HEK293T (cell line): Measurements from ENCODE around the gene PITX1.

Experiments used
- ARNT ChIP-seq: fragments of 450-650 bp; IDR thresholded peaks from 2 replicates; pipeline ENCODE4 v1.6.1; 2017; ENCODE audit warnings: mild to moderate bottlenecking
- BHLHE40 ChIP-seq: fragments of 450-650 bp; IDR thresholded peaks from 2 replicates; pipeline ENCODE4 v1.6.1; 2016; ENCODE audit warnings: mild to moderate bottlenecking, moderate library complexity, borderline replicate concordance
- ELF4 ChIP-seq: fragments of 450-650 bp; IDR thresholded peaks from 2 replicates; pipeline ENCODE4 v1.6.1; 2017; ENCODE audit warnings: antibody characterized with exemption
- FOXA1 ChIP-seq: fragments of 450-650 bp; IDR thresholded peaks from 2 replicates; pipeline ENCODE4 v1.6.1; 2016; ENCODE audit warnings: mild to moderate bottlenecking
- FOXK2 ChIP-seq: fragments of 450-650 bp; IDR thresholded peaks from 2 replicates; pipeline ENCODE4 v1.6.1; 2016; ENCODE audit warnings: mild to moderate bottlenecking
- FOXM1 ChIP-seq: fragments of 450-650 bp; IDR thresholded peaks from 2 replicates; pipeline ENCODE4 v1.6.1; 2017; ENCODE audit warnings: mild to moderate bottlenecking, borderline replicate concordance
- HDGF ChIP-seq: fragments of 450-650 bp; IDR thresholded peaks from 2 replicates; pipeline ENCODE4 v1.6.1; 2017; ENCODE audit warnings: antibody characterized with exemption, borderline replicate concordance
- L3MBTL2 ChIP-seq: fragments of 450-650 bp; conservative IDR thresholded peaks from 2 replicates; pipeline ENCODE4 v1.6.1; 2016; ENCODE audit warnings: mild to moderate bottlenecking
- LEF1 ChIP-seq: fragments of 450-650 bp; IDR thresholded peaks from 2 replicates; pipeline ENCODE4 v1.6.1; 2017; ENCODE audit warnings: mild to moderate bottlenecking, borderline replicate concordance
- NFRKB ChIP-seq: fragments of 450-650 bp; IDR thresholded peaks from 2 replicates; pipeline ENCODE4 v1.6.1; 2016; ENCODE audit warnings: mild to moderate bottlenecking, moderate library complexity
- SP1 ChIP-seq: fragments of 450-650 bp; IDR thresholded peaks from 2 replicates; pipeline ENCODE4 v1.6.1; 2017
- SUZ12 ChIP-seq: fragments of 450-650 bp; IDR thresholded peaks from 2 replicates; pipeline ENCODE4 v1.6.1; 2016; ENCODE audit warnings: mild to moderate bottlenecking
- TARDBP ChIP-seq: fragments of 450-650 bp; IDR thresholded peaks from 2 replicates; pipeline ENCODE4 v1.6.1; 2016
- ZNF384 ChIP-seq: fragments of 450-650 bp; IDR thresholded peaks from 2 replicates; pipeline ENCODE4 v1.6.1; 2016

DNA sequence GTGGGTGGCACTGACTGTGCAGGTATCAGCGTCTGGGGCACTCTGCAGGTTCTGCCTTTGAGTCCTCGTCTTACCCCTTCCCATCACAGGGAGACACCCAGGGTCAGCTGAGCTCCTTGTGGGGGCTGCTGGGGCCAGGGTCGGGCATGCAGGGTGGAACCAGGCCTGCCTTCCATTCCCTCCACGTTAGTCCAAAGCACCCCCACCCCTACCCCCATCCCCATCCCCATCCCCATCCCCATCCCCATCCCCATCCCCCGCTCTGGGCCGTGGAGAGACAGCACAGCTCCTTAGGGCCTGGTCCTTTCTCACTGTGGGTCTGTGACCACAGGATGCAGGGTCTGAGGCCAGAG is 1.6 kb upstream of the PITX1 start:
- TF ChIP-seq HDGF, result no peak
- TF ChIP-seq BHLHE40, result no peak
- TF ChIP-seq FOXM1, result no peak
- no peak for TF ChIP-seq SUZ12
- TF ChIP-seq ZNF384, result no peak
- TF ChIP-seq TARDBP, result no peak
- TF ChIP-seq LEF1, result no peak
- no peak for TF ChIP-seq ARNT
- TF ChIP-seq ELF4, result no peak
- no peak for TF ChIP-seq FOXK2
- TF ChIP-seq FOXA1, result no peak
- no peak for TF ChIP-seq SP1
- TF ChIP-seq NFRKB, result no peak
- TF ChIP-seq L3MBTL2, result no peak
